HG02642 (cell line): Measurements from ENCODE around the gene KRT3.
"Not testable (repeated sequence)": the region's sequence is repeated elsewhere in the genome, so short reads cannot be mapped to it uniquely, and the experiment has no call there.

Experiments
- ATAC-seq: cut with Tn5 transposase; IDR thresholded peaks from one replicate; pipeline ENCODE4 v1.9.1; 2021; ENCODE audit warnings: mild to moderate bottlenecking; ENCODE audit not compliant: unreplicated experiment, poor library complexity

KRT3 gene

GRCh38 chr12:52799505-52800211, 3.7 kb upstream of the KRT3 start:
- no peak for ATAC-seq

- no peak for ATAC-seq
These were observed 3.0 kb upstream of the KRT3 start for GRCh38 chr12:52798671-52799504.

- no peak for ATAC-seq
These were observed 2.2 kb upstream of the KRT3 start for GRCh38 chr12:52798003-52798670.

- no peak for ATAC-seq
These were observed 1.6 kb upstream of the KRT3 start for GRCh38 chr12:52797529-52797894.

- ATAC-seq = no peak
These were observed 1.1 kb upstream of the KRT3 start for GRCh38 chr12:52796839-52797528.

GRCh38 chr12:52796429-52796794, 495 bp upstream of the KRT3 start:
- ATAC-seq = no peak

GRCh38 chr12:52795332-52795674, 614 bp downstream of the KRT3 start:
- not testable (repeated sequence) for ATAC-seq

GRCh38 chr12:52794479-52795331, 1.2 kb downstream of the KRT3 start:
- ATAC-seq = no peak

GRCh38 chr12:52792185-52793029, 3.5 kb downstream of the KRT3 start:
- no peak for ATAC-seq

- no peak for ATAC-seq
These were observed 4.4 kb downstream of the KRT3 start for GRCh38 chr12:52791271-52792184.

- no peak for ATAC-seq
These were observed 5.3 kb downstream of the KRT3 start for GRCh38 chr12:52790427-52791270.

GRCh38 chr12:52789637-52790426, 6.1 kb downstream of the KRT3 start:
- no peak for ATAC-seq

GRCh38 chr12:52788876-52789636, 6.9 kb downstream of the KRT3 start:
- no peak for ATAC-seq

- no peak for ATAC-seq
These were observed 7.6 kb downstream of the KRT3 start for GRCh38 chr12:52788192-52788875.
